Kidney epithelial cell (primary cell): ENCODE data around the gene PLAGL2. TPM values are rescaled to one million over a fixed set of nuclear protein-coding genes. Genes with fewer than 3 reads are reported as not detected.

Experiments used
- DNase-seq: peaks from one replicate; pipeline ENCODE4 v3.0.0-alpha.2; 2010; ENCODE audit warnings: low read depth
- H3K27me3 ChIP-seq: 2 replicates; pipeline ENCODE4 v1.6.0; 2011; ENCODE audit warnings: low read length; ENCODE audit not compliant: control insufficient read depth, insufficient read depth
- H3K36me3 ChIP-seq: 2 replicates; pipeline ENCODE4 v1.5.1; 2011; ENCODE audit warnings: low read length; ENCODE audit not compliant: control insufficient read depth, insufficient read depth
- H3K4me3 ChIP-seq: 2 replicates; pipeline ENCODE4 v1.5.1; 2011; ENCODE audit warnings: low read depth, mild to moderate bottlenecking, control low read depth, low read length
- CTCF ChIP-seq: IDR thresholded peaks from 2 replicates; pipeline ENCODE4 v1.5.1; 2011; ENCODE audit warnings: mild to moderate bottlenecking, moderate library complexity, low read length, control low read depth, inconsistent platforms; ENCODE audit not compliant: insufficient read depth, poor library complexity, severe bottlenecking
- total RNA-seq: library from RNA; depleted of rRNA; stranded (reverse); fragments of >200 nt; gene quantifications from 2 replicates; pipeline ENCODE4 v1.2.3, GENCODE V29; 2015

Gene PLAGL2
- total RNA-seq, 1 donor from 2014 or later, result 13.5 TPM

- no peak for DNase-seq
- TF ChIP-seq CTCF, result no peak
- no peaks in the 10 kb centered on the region for H3K27me3 ChIP-seq
- no peak overlapping the region for H3K4me3 ChIP-seq
- H3K36me3 ChIP-seq, result peaks cover 2% of the 10 kb centered on the region
Measured at GRCh38 chr20:32216179-32217142, 8.9 kb upstream of the PLAGL2 start.

- no peaks in the 10 kb centered on the region for H3K27me3 ChIP-seq
- TF ChIP-seq CTCF, result no peak
- H3K4me3 ChIP-seq, result no peak overlapping the region
- peaks cover 2% of the 10 kb centered on the region for H3K36me3 ChIP-seq
- no peak for DNase-seq
Measured at GRCh38 chr20:32215729-32216128, 8.2 kb upstream of the PLAGL2 start.

- no peak for DNase-seq
- Histone ChIP-seq H3K27me3 (no peaks in the 10 kb centered on the region), H3K4me3 (no peak overlapping the region), H3K36me3 (peaks cover 2% of the 10 kb centered on the region)
- TF ChIP-seq CTCF, result no peak
Measured at GRCh38 chr20:32215147-32215546, 7.6 kb upstream of the PLAGL2 start.

- TF ChIP-seq CTCF, result no peak
- no peak for DNase-seq
- H3K27me3 ChIP-seq, result no peaks in the 10 kb centered on the region
- H3K36me3 ChIP-seq, result peaks cover 3% of the 10 kb centered on the region
- no peak overlapping the region for H3K4me3 ChIP-seq
Measured at GRCh38 chr20:32213870-32214269, 6.3 kb upstream of the PLAGL2 start.

GRCh38 chr20:32209850-32210605, 2.5 kb upstream of the PLAGL2 start:
- no peak overlapping the region for H3K4me3 ChIP-seq
- TF ChIP-seq CTCF, result no peak
- peaks cover 3% of the 10 kb centered on the region for H3K36me3 ChIP-seq
- DNase-seq, result no peak
- no peaks in the 10 kb centered on the region for H3K27me3 ChIP-seq
